Ovary (tissue), 3 donors: ENCODE measurements around the gene UBLCP1.

Source experiments
- EP300 ChIP-seq: sonication (generic); formaldehyde crosslinking; IDR thresholded peaks from one replicate; pipeline ENCODE4 v1.6.1; 2017; ENCODE audit warnings: antibody characterized with exemption
- POLR2A ChIP-seq: fragments of 450-650 bp; IDR thresholded peaks from one replicate; pipeline ENCODE4 v1.6.1; 2017; ENCODE audit warnings: antibody characterized with exemption, mild to moderate bottlenecking, moderate library complexity
- TF ChIP-seq, protein P1 (sequence below), 3 donors: fragments of 450-650 bp in 2 of 3; fragments of 200-600 bp in 1 of 3; IDR thresholded peaks; one replicate each; pipeline versions ENCODE4 v1.5.1 to v1.8.0; 2016 to 2022; ENCODE audit warnings: antibody characterized with exemption in 3 of 3, mild to moderate bottlenecking in 1 of 3
- donor health status: DM: no; HTN: no; CAD: no.

GRCh38 chr5:159252195-159252594 is 10.9 kb upstream of the UBLCP1 start:
- TF ChIP-seq, protein P1, sequence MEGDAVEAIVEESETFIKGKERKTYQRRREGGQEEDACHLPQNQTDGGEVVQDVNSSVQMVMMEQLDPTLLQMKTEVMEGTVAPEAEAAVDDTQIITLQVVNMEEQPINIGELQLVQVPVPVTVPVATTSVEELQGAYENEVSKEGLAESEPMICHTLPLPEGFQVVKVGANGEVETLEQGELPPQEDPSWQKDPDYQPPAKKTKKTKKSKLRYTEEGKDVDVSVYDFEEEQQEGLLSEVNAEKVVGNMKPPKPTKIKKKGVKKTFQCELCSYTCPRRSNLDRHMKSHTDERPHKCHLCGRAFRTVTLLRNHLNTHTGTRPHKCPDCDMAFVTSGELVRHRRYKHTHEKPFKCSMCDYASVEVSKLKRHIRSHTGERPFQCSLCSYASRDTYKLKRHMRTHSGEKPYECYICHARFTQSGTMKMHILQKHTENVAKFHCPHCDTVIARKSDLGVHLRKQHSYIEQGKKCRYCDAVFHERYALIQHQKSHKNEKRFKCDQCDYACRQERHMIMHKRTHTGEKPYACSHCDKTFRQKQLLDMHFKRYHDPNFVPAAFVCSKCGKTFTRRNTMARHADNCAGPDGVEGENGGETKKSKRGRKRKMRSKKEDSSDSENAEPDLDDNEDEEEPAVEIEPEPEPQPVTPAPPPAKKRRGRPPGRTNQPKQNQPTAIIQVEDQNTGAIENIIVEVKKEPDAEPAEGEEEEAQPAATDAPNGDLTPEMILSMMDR (IDR thresholded peaks at IDR 0.05), result no peak
- TF ChIP-seq POLR2A (no peak), EP300 (no peak)
